ENCODE results near the gene DIO1.

DIO1 gene

GRCh38 chr1:53943490-53944043, 49.6 kb downstream of the DIO1 start:
- DNase-seq, result no peak

GRCh38 chr1:53944469-53945182, 50.6 kb downstream of the DIO1 start:
- no peak for DNase-seq

- no peak for DNase-seq
Measured at GRCh38 chr1:53945183-53945432, 51.1 kb downstream of the DIO1 start.

- peak; percentile 91 for DNase-seq
Measured at GRCh38 chr1:53945433-53946251, 51.7 kb downstream of the DIO1 start, which contains the start of gene IFT25. TSS of gene IFT25 (minus strand) at chr1:53945699. CDS start at chr1:53940082, 5,617 bp downstream.

GRCh38 chr1:53946252-53947171, 52.5 kb downstream of the DIO1 start, which contains the start of gene LRRC42:
TSS of gene LRRC42 (plus strand) at chr1:53946350. CDS start at chr1:53952000, 5,650 bp downstream.
- no peak for DNase-seq

GRCh38 chr1:53947172-53947907, 53.4 kb downstream of the DIO1 start:
- DNase-seq, result no peak

GRCh38 chr1:53948291-53948690, 54.3 kb downstream of the DIO1 start:
- DNase-seq, result no peak

- DNase-seq, result peak; percentile 65
Measured at GRCh38 chr1:53949023-53949990, 55.3 kb downstream of the DIO1 start.

GRCh38 chr1:53951697-53952096, 57.7 kb downstream of the DIO1 start:
- DNase-seq, result no peak

GRCh38 chr1:53954128-53954527, 60.1 kb downstream of the DIO1 start:
- no peak for DNase-seq

GRCh38 chr1:53956308-53957168, 62.6 kb downstream of the DIO1 start:
- DNase-seq, result no peak

GRCh38 chr1:53957194-53957818, 63.3 kb downstream of the DIO1 start:
- peak; percentile 34 for DNase-seq

GRCh38 chr1:53959664-53960250, 65.8 kb downstream of the DIO1 start:
- DNase-seq, result peak; percentile 64

Data from hematopoietic multipotent progenitor cell treated with erythropoietin and hydrocortisone succinate and interleukin-3 and kit ligand, for 8 days (in vitro differentiated cells).